ENCODE measurements around the gene AKIRIN2.
"Not testable (repeated sequence)": the region's sequence is repeated elsewhere in the genome, so short reads cannot be mapped to it uniquely, and the experiment has no call there.

Gene AKIRIN2

GRCh38 chr6:87721311-87721710, 19.3 kb upstream of the AKIRIN2 start:
- no peak for DNase-seq (ENCODE audit: extremely low spot score, insufficient read length, low read depth)
- no peak for FAIRE-seq

- FAIRE-seq (peak; percentile 24), DNase-seq (ENCODE audit: extremely low spot score, insufficient read length, low read depth) (no peak)
These were observed 16.8 kb upstream of the AKIRIN2 start for GRCh38 chr6:87718662-87719433.

- no peak for FAIRE-seq
These were observed 15.0 kb upstream of the AKIRIN2 start for GRCh38 chr6:87716928-87717614.

GRCh38 chr6:87714093-87714842, 12.2 kb upstream of the AKIRIN2 start:
- DNase-seq (ENCODE audit: extremely low spot score, insufficient read length, low read depth) (no peak), FAIRE-seq (peak; percentile 50)

More at GRCh38 chr6:87716928-87717614, 15.0 kb upstream of the AKIRIN2 start:
- DNase-seq (ENCODE audit: extremely low spot score, insufficient read length, low read depth): no peak

- not testable (repeated sequence) for FAIRE-seq; DNase-seq (ENCODE audit: extremely low spot score, insufficient read length, low read depth)
These were observed 10.7 kb upstream of the AKIRIN2 start for GRCh38 chr6:87712713-87713112.

GRCh38 chr6:87710090-87710489, 8.1 kb upstream of the AKIRIN2 start:
- no peak for FAIRE-seq
- DNase-seq (ENCODE audit: extremely low spot score, insufficient read length, low read depth): no peak

- FAIRE-seq; DNase-seq (ENCODE audit: extremely low spot score, insufficient read length, low read depth): not testable (repeated sequence)
These were observed 6.8 kb upstream of the AKIRIN2 start for GRCh38 chr6:87708581-87709427.

GRCh38 chr6:87706187-87706966, 4.3 kb upstream of the AKIRIN2 start:
- DNase-seq (ENCODE audit: extremely low spot score, insufficient read length, low read depth) (no peak), FAIRE-seq (no peak)

- DNase-seq (ENCODE audit: extremely low spot score, insufficient read length, low read depth): no peak
- FAIRE-seq: peak; percentile 92
These were observed 3.1 kb upstream of the AKIRIN2 start for GRCh38 chr6:87705070-87705691.

- not testable (repeated sequence) for DNase-seq (ENCODE audit: extremely low spot score, insufficient read length, low read depth); FAIRE-seq
These were observed 1.0 kb upstream of the AKIRIN2 start for GRCh38 chr6:87703039-87703438.

- DNase-seq (ENCODE audit: extremely low spot score, insufficient read length, low read depth) (no peak), FAIRE-seq (no peak)
These were observed 534 bp upstream of the AKIRIN2 start for GRCh38 chr6:87702589-87702945.

GRCh38 chr6:87701344-87701675, 723 bp downstream of the AKIRIN2 start:
- FAIRE-seq: no peak

GRCh38 chr6:87700397-87701343, 1.4 kb downstream of the AKIRIN2 start:
- peak; percentile 88 for FAIRE-seq

More at GRCh38 chr6:87701344-87701675, 723 bp downstream of the AKIRIN2 start:
- DNase-seq (ENCODE audit: extremely low spot score, insufficient read length, low read depth): no peak

GRCh38 chr6:87699576-87699975, 2.5 kb downstream of the AKIRIN2 start:
- DNase-seq (ENCODE audit: extremely low spot score, insufficient read length, low read depth) (no peak), FAIRE-seq (no peak)

More at GRCh38 chr6:87700397-87701343, 1.4 kb downstream of the AKIRIN2 start:
- DNase-seq (ENCODE audit: extremely low spot score, insufficient read length, low read depth): no peak

- no peak for DNase-seq (ENCODE audit: extremely low spot score, insufficient read length, low read depth)
- FAIRE-seq: peak; percentile 62
These were observed 3.5 kb downstream of the AKIRIN2 start for GRCh38 chr6:87698547-87699006.

GRCh38 chr6:87697581-87698546, 4.2 kb downstream of the AKIRIN2 start:
- no peak for FAIRE-seq

More at GRCh38 chr6:87697581-87698546, 4.2 kb downstream of the AKIRIN2 start:
- no peak for DNase-seq (ENCODE audit: extremely low spot score, insufficient read length, low read depth)
